HG02943 (cell line): ENCODE results near the gene SH2D3A.
"Not testable (repeated sequence)": the region's sequence is repeated elsewhere in the genome, so short reads cannot be mapped to it uniquely, and the experiment has no call there.

ENCODE experiments used
- ATAC-seq: cut with Tn5 transposase; IDR thresholded peaks from one replicate; pipeline ENCODE4 v1.9.1; 2021; ENCODE audit warnings: mild to moderate bottlenecking, low read depth, moderate library complexity; ENCODE audit not compliant: unreplicated experiment

Gene SH2D3A

GRCh38 chr19:6710273-6711077 lies 56.8 kb downstream of the SH2D3A start:
- no peak for ATAC-seq

GRCh38 chr19:6709549-6709948 lies 57.7 kb downstream of the SH2D3A start:
- no peak for ATAC-seq

GRCh38 chr19:6708913-6709312 lies 58.3 kb downstream of the SH2D3A start:
- ATAC-seq = not testable (repeated sequence)

DNA sequence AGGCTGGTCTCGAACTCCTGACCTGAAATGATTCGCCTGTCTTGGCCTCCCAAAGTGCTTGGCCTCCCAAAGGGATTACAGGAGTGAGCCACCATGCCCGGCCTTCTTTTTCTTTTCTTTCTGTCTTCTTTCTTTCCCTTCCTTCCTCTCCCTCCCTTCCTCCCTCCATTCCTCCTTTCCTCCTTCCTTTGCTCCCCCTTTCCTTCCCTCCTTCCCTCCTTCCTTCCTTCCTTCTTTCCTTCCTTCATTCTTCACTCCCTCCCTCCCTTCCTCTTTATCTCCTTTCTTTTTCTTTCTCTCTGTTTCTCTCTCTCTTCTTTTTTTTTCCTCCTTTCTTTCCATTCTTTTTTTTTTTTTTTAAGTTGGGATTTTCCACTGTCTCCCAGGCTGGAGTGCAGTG lies 58.9 kb downstream of the SH2D3A start:
- no peak for ATAC-seq

GRCh38 chr19:6707658-6708018 lies 59.6 kb downstream of the SH2D3A start:
- ATAC-seq = no peak

GRCh38 chr19:6707011-6707657 lies 60.1 kb downstream of the SH2D3A start:
- ATAC-seq = no peak

GRCh38 chr19:6706633-6706958 lies 60.6 kb downstream of the SH2D3A start:
- ATAC-seq = no peak

GRCh38 chr19:6705931-6706632 lies 61.2 kb downstream of the SH2D3A start:
- no peak for ATAC-seq
